ENCODE data around the gene MOXD1.

- TF ChIP-seq CTCF (IDR thresholded peaks at IDR 0.05; ENCODE audit: low read length) (no peak), EZH2 (IDR thresholded peaks at IDR 0.05; ENCODE audit: borderline replicate concordance, low read length) (no peak)
These were observed 20.8 kb downstream of the MOXD1 start for GRCh38 chr6:132380358-132381029.

All from OCI-LY1 (cell line).